Psoas muscle (tissue), 8 donors: ENCODE results near the gene RHOA. TPM values are rescaled to one million over a fixed set of nuclear protein-coding genes. Genes with fewer than 3 reads are reported as not detected.

Source experiments
- ATAC-seq, 4 donors: fragments of 200-7000 bp; cut with Tn5 transposase; one replicate each; pipeline ENCODE4 v1.9.1; 2020; ENCODE audit warnings: moderate library complexity in 3 of 4, mild to moderate bottlenecking in 2 of 4
- DNase-seq, 2 donors: peaks; one replicate each; pipeline ENCODE4 v3.0.0-alpha.2; 2020
- H3K27ac ChIP-seq: fragments of 200-600 bp; one replicate; pipeline ENCODE4 v1.8.0; 2022
- H3K27me3 ChIP-seq, 3 donors: fragments of 200-600 bp in 1 of 3; one replicate each; pipeline versions ENCODE4 v1.6.1 to v1.8.0; 2013 to 2022; ENCODE audit warnings: low read length in 2 of 3, mild to moderate bottlenecking in 2 of 3, moderate library complexity in 1 of 3; ENCODE audit not compliant: insufficient read depth in 3 of 3
- H3K36me3 ChIP-seq, 2 donors: fragments of 200-600 bp in 1 of 2; one replicate each; pipeline versions ENCODE4 v1.6.1 to v1.8.0; 2013 to 2022; ENCODE audit warnings: low read depth in 1 of 2, mild to moderate bottlenecking in 1 of 2, moderate library complexity in 1 of 2; ENCODE audit not compliant: insufficient read depth in 1 of 2
- H3K4me1 ChIP-seq: fragments of 200-600 bp; one replicate; pipeline ENCODE4 v1.8.0; 2022
- H3K4me3 ChIP-seq: fragments of 200-600 bp; one replicate; pipeline ENCODE4 v1.8.0; 2022; ENCODE audit warnings: mild to moderate bottlenecking
- H3K9me3 ChIP-seq: fragments of 200-600 bp; one replicate; pipeline ENCODE4 v1.8.0; 2022
- WGBS, 3 donors: extraction: QIAGEN DNeasy Blood & Tissue Kit; methylation state at CpG; one replicate each; pipeline versions ENCODE4 v1.1.6 to v1.1.7; 2013; 5-methylcytosine and 5-hydroxymethylcytosine counted together
- intact Hi-C, 2 donors: fragments of 100-400 bp; cut with DNase I; formaldehyde crosslinking; loops; one replicate each; pipeline versions ENCODE4 v1.11.0 to v1.14.2; 2022
- polyA plus RNA-seq, 3 donors: library from polyadenylated mRNA; stranded (reverse); fragments of 200-250 nt; gene quantifications; one replicate each; pipeline ENCODE4 v1.2.3, GENCODE V29; 2013
- total RNA-seq, 4 donors: library from RNA; stranded (reverse); fragmentation: NEBNext Ultra II Directional in 2 of 4; extraction: Animal tissue kit (Norgen Biotek cat#: 25700) in 2 of 4; gene quantifications; one replicate each; pipeline versions ENCODE4 v1.2.1 to v1.2.4, GENCODE V29; 2021 to 2023
- TF ChIP-seq, protein P1 (sequence below): fragments of 200-600 bp; IDR thresholded peaks from one replicate; pipeline ENCODE4 v1.8.0; 2022; ENCODE audit warnings: antibody characterized with exemption
- donor health status: healthy with polysubstance abuse.
- donor health status: DM: no; HTN: no; CAD: no; lungs with moderate emphysema.
- donor health status: Bipolar disorder and iron deficiency.
- donor health status: healthy.
- donor health status: DM: yes; HTN: yes; CAD: no.
- donor health status: DM: no; HTN: no; CAD: no.
- donor health status: DM: no; HTN: no; CAD: no.
- donor health status: DM: yes; HTN: yes; CAD: no.

RHOA gene
- total and polyA plus RNA-seq, 7 donors, result 179 to 341 (median 281) TPM

DNA sequence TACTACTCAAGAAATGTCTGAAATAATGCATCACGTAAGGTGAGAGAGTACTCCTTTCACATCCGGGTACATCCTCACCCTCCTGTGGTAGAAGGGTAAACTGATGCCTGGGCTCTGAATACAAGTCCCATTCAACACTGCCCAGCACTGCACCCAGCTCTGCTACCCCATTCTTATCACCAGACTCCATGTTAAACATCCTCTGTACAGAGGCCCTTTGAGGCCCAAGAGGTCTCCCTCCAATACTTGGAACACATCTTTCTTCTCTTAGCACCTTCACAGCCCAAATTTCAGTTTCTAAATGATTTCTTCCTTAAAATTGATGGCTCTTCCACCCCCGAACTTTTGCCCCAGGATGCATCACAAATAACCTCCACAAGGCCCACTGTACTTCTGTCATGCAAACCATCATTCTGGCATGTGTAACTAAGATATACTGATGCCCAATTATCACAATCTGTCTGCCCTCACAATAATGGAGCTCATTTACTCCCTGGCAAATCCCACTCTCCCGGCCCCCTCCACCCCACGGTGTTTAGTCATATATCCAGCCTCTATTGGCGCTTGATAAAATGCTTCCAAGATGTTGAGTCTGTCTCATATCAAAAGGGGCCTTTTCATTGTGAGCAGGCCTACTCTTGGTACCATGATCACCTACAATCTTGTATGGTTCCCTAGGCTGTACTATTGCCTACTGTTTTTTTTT, 41.0 kb downstream of the RHOA start:
- no peak for DNase-seq
- H3K9me3 ChIP-seq, result no peaks in the 10 kb centered on the region
- peaks cover 7% of the 10 kb centered on the region for H3K4me1 ChIP-seq
- no peak overlapping the region for H3K27ac ChIP-seq
- TF ChIP-seq, protein P1, sequence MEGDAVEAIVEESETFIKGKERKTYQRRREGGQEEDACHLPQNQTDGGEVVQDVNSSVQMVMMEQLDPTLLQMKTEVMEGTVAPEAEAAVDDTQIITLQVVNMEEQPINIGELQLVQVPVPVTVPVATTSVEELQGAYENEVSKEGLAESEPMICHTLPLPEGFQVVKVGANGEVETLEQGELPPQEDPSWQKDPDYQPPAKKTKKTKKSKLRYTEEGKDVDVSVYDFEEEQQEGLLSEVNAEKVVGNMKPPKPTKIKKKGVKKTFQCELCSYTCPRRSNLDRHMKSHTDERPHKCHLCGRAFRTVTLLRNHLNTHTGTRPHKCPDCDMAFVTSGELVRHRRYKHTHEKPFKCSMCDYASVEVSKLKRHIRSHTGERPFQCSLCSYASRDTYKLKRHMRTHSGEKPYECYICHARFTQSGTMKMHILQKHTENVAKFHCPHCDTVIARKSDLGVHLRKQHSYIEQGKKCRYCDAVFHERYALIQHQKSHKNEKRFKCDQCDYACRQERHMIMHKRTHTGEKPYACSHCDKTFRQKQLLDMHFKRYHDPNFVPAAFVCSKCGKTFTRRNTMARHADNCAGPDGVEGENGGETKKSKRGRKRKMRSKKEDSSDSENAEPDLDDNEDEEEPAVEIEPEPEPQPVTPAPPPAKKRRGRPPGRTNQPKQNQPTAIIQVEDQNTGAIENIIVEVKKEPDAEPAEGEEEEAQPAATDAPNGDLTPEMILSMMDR, result no peak
- peaks cover 24 to 99% of the 10 kb centered on the region in 2 donors for H3K36me3 ChIP-seq
- H3K27me3 ChIP-seq, result no peaks in the 10 kb centered on the region
- 86 to 93% (median 88%) methylated on average over 6 of the region's 6 CpGs for WGBS, 3 donors
- peak in 1 of 4 donors; percentile 23 for ATAC-seq
- H3K4me3 ChIP-seq, result no peak overlapping the region
- intact Hi-C loops, result no loop called here

DNA sequence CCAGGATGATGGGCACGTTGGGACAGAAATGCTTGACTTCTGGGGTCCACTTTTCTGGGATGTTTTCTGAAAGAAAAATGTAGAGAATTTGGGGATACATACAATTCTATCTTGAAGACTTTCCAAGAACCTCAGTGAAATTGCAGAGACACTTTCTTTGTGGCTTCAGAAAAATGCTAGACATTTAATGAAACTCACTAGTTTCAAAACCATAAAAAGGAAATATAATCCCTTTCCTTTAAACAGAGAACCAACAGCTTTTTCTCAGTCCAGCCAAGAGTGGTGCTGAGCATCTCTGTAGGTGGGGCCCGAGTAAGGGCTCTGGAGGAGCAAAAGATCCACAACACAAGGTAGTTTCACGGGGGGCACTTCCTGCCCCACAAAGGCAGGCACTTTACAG, 49.2 kb downstream of the RHOA start:
- intact Hi-C loops, result loop anchor here (5.0 kb wide), 2 partner anchors 45 to 85 kb away; no protein-coding TSS in a partner anchor
- no peaks in the 10 kb centered on the region for H3K9me3 ChIP-seq
- H3K36me3 ChIP-seq, result peaks cover 7 to 87% of the 10 kb centered on the region in 2 donors
- no peak for DNase-seq
- no peak for ATAC-seq
- WGBS, 3 donors, result 74 to 86% (median 83%) methylated on average over 3 of the region's 3 CpGs
- no peaks in the 10 kb centered on the region for H3K27me3 ChIP-seq
- H3K4me1 ChIP-seq, result peaks cover 14% of the 10 kb centered on the region
- no peak overlapping the region for H3K4me3 ChIP-seq
- TF ChIP-seq, protein P1, result no peak
- H3K27ac ChIP-seq, result no peak overlapping the region

DNA sequence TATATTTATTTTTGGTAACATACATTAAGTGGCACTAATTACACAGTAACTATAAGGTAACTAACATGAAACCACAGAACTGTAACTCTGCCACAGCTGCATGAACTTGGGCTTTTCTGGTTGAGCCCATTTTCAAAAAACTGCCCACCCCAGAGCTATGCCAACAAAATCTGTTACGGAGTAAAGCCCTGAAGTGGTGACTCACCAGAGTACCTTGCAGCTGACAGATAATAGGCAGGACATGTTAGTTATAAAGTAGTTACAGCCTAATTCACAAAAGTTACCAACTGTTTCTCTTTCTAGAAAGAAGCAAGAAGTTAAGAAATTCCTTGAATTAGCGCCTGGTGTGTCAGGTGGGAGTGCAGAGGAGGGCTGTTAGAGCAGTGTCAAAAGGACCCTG, 52.2 kb downstream of the RHOA start:
- ATAC-seq (no peak), DNase-seq (no peak)
- intact Hi-C loops, result loop anchor here (2.0 to 5.0 kb wide), 4 partner anchors 15 to 88 kb away; partner anchors contain the start of gene RHOA (in 1 of the 2)
- H3K27ac ChIP-seq, result peak overlapping the region; percentile 90
- 78 to 82% (median 78%) methylated on average over 2 of the region's 2 CpGs for WGBS, 3 donors
- H3K9me3 ChIP-seq, result no peaks in the 10 kb centered on the region
- TF ChIP-seq, protein P1, result no peak
- H3K4me1 ChIP-seq, result peaks cover 14% of the 10 kb centered on the region
- peaks cover 12 to 73% of the 10 kb centered on the region in 2 donors for H3K36me3 ChIP-seq
- no peak overlapping the region for H3K4me3 ChIP-seq
- H3K27me3 ChIP-seq, result no peaks in the 10 kb centered on the region

DNA sequence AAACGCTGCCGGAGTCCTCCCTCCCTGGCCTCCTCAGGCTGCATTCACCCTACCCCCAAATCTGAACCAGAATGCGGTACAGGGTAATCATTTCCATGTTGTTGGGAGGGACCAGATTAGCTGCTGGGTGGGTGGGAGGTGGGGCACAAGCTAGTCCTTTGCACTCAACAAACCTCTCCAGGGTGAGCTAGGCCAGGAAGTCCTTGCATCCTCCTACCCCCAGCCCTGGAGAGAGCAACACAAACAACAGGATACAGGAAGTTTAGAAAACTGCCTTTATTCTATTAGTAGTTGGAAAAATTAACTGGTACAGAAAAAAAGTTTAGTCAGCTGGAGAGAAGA, 52.9 kb downstream of the RHOA start:
- ATAC-seq (peak in 1 of 4 donors; percentile 1), DNase-seq (no peak)
- TF ChIP-seq, protein P1, result no peak
- Histone ChIP-seq H3K36me3 (peaks cover 12 to 65% of the 10 kb centered on the region in 2 donors), H3K4me1 (peaks cover 14% of the 10 kb centered on the region), H3K4me3 (peak overlapping the region; percentile 76), H3K27ac (peak overlapping the region; percentile 90), H3K9me3 (no peaks in the 10 kb centered on the region), H3K27me3 (no peaks in the 10 kb centered on the region)
- 27 to 35% (median 34%) methylated on average over 3 of the region's 3 CpGs for WGBS, 3 donors
- intact Hi-C loops, result loop anchor here in 1 of 2 donors (2.0 kb wide), 2 partner anchors 16 to 52 kb away; partner anchors contain the start of gene RHOA
